ENCODE measurements around the gene KCNQ1.

DNA sequence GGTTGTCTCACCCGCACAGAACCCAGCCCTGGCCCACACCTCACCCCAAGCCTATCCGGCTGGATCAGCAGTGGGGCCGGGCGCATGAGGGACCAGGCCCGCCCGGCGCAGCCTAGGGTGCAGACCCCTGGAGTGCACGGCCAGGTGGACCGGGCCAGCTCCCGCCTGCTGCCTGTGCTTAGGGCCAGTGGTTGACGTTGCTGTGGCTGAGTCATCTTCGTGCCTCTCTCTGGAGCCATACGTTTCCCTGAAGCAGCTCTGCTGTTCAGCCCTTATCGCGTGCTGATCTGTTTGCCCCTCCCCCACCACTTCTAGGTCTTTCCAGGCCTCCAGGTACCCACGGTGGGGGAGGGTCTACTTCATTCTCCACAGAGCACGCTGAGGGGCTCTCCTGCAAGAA lies 401.2 kb downstream of the KCNQ1 start:
- no peak for TF ChIP-seq POLR2A (IDR thresholded peaks at IDR 0.05)
- TF ChIP-seq, protein P1, sequence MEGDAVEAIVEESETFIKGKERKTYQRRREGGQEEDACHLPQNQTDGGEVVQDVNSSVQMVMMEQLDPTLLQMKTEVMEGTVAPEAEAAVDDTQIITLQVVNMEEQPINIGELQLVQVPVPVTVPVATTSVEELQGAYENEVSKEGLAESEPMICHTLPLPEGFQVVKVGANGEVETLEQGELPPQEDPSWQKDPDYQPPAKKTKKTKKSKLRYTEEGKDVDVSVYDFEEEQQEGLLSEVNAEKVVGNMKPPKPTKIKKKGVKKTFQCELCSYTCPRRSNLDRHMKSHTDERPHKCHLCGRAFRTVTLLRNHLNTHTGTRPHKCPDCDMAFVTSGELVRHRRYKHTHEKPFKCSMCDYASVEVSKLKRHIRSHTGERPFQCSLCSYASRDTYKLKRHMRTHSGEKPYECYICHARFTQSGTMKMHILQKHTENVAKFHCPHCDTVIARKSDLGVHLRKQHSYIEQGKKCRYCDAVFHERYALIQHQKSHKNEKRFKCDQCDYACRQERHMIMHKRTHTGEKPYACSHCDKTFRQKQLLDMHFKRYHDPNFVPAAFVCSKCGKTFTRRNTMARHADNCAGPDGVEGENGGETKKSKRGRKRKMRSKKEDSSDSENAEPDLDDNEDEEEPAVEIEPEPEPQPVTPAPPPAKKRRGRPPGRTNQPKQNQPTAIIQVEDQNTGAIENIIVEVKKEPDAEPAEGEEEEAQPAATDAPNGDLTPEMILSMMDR (IDR thresholded peaks at IDR 0.05): no peak
